ENCODE data around the gene RPS8.

GRCh38 chr1:44778705-44779576, 3.6 kb downstream of the RPS8 start:
- TF ChIP-seq, protein P1, sequence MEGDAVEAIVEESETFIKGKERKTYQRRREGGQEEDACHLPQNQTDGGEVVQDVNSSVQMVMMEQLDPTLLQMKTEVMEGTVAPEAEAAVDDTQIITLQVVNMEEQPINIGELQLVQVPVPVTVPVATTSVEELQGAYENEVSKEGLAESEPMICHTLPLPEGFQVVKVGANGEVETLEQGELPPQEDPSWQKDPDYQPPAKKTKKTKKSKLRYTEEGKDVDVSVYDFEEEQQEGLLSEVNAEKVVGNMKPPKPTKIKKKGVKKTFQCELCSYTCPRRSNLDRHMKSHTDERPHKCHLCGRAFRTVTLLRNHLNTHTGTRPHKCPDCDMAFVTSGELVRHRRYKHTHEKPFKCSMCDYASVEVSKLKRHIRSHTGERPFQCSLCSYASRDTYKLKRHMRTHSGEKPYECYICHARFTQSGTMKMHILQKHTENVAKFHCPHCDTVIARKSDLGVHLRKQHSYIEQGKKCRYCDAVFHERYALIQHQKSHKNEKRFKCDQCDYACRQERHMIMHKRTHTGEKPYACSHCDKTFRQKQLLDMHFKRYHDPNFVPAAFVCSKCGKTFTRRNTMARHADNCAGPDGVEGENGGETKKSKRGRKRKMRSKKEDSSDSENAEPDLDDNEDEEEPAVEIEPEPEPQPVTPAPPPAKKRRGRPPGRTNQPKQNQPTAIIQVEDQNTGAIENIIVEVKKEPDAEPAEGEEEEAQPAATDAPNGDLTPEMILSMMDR (IDR thresholded peaks at IDR 0.05), result no peak
- no peak for TF ChIP-seq EZH2 (IDR thresholded peaks at IDR 0.05)
- no peak for TF ChIP-seq EZH2phosphoT487 (IDR thresholded peaks at IDR 0.05)
